ENCODE results near the gene TMEM139.
A peak's percentile ranks its signal among the peaks of the same experiment; 100 is the strongest.

The TMEM139 gene

DNA sequence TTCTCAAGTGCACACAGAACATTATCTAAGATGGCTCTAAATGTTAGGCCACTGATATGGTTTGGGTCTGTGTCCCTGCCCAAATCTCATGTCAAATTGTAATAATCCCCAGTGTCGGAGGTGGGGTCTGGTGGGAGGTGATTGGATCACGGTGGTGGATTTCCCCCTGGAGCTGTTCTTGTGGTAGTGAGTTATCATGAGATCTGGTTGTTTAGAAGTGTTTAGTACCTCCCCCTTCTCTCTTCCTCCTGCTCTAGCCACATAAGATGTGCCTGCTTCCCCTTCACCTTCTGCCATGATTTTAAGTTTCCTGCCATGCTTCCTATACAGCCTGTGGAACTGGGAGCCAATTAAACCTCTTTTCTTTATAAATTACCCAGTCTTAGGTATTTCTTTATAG, 32.8 kb upstream of the TMEM139 start:
- Histone ChIP-seq H3K9ac (ENCODE audit: low read length) (no peak overlapping the region), H3K4ac (ENCODE audit: low read depth in 1 of 2, low read length in 2 of 2) (no peak overlapping the region), H3K14ac (ENCODE audit: low read length in 2 of 2) (no peak overlapping the region), H4K91ac (ENCODE audit: low read length) (no peak overlapping the region), H3K18ac (ENCODE audit: low read depth in 1 of 2, low read length in 2 of 2) (no peak overlapping the region), H3K23ac (ENCODE audit: low read length in 2 of 2) (no peak overlapping the region), H2AK5ac (ENCODE audit: low read length, severe bottlenecking) (no peak overlapping the region), H3K27me3 (ENCODE audit: control insufficient read depth in 1 of 2, insufficient read depth in 1 of 2, low read length in 2 of 2) (no peaks in the 10 kb centered on the region), H2BK5ac (ENCODE audit: low read depth, low read length, poor library complexity, severe bottlenecking) (no peak overlapping the region), H3K79me1 (replicated peaks; ENCODE audit: low read length, poor library complexity, severe bottlenecking) (no peaks in the 10 kb centered on the region), H2AFZ (ENCODE audit: low read depth, low read length) (no peak overlapping the region), H4K8ac (ENCODE audit: low read length) (no peak overlapping the region), H2BK12ac (ENCODE audit: low read length in 2 of 2) (no peak overlapping the region), H2BK120ac (ENCODE audit: low read depth, low read length) (no peak overlapping the region), H2BK15ac (ENCODE audit: low read depth, poor library complexity, severe bottlenecking) (no peak overlapping the region), H3K4me3 (ENCODE audit: insufficient read depth in 1 of 2, low read depth in 1 of 2, low read length in 2 of 2) (no peak overlapping the region), H3K36me3 (ENCODE audit: control insufficient read depth in 1 of 2, insufficient read depth in 2 of 2, low read depth in 1 of 2, low read length in 2 of 2) (no peaks in the 10 kb centered on the region), H3K4me1 (ENCODE audit: control insufficient read depth, insufficient read depth, low read depth, low read length) (peaks cover 4% of the 10 kb centered on the region), H3K4me2 (ENCODE audit: low read length, poor library complexity, severe bottlenecking) (no peak overlapping the region), H3K9me3 (ENCODE audit: control insufficient read depth, low read length) (no peaks in the 10 kb centered on the region), H3K27ac (ENCODE audit: low read length, poor library complexity, severe bottlenecking) (no peak overlapping the region)
- 100% methylated on average over 1 of the region's 2 CpGs for WGBS
- DNase-seq = no peak

GRCh38 chr7:143255564-143255963, 29.2 kb upstream of the TMEM139 start:
- Histone ChIP-seq H3K4me2 (ENCODE audit: low read length, poor library complexity, severe bottlenecking) (no peak overlapping the region), H4K91ac (ENCODE audit: low read length) (no peak overlapping the region), H3K9me3 (ENCODE audit: control insufficient read depth, low read length) (no peaks in the 10 kb centered on the region), H4K8ac (ENCODE audit: low read length) (no peak overlapping the region), H3K27ac (ENCODE audit: low read length, poor library complexity, severe bottlenecking) (no peak overlapping the region), H3K27me3 (ENCODE audit: control insufficient read depth in 1 of 2, insufficient read depth in 1 of 2, low read length in 2 of 2) (no peaks in the 10 kb centered on the region), H3K18ac (ENCODE audit: low read depth in 1 of 2, low read length in 2 of 2) (no peak overlapping the region), H3K9ac (ENCODE audit: low read length) (no peak overlapping the region), H2BK15ac (ENCODE audit: low read depth, poor library complexity, severe bottlenecking) (no peak overlapping the region), H3K36me3 (ENCODE audit: control insufficient read depth in 1 of 2, insufficient read depth in 2 of 2, low read depth in 1 of 2, low read length in 2 of 2) (no peaks in the 10 kb centered on the region), H3K79me1 (replicated peaks; ENCODE audit: low read length, poor library complexity, severe bottlenecking) (no peaks in the 10 kb centered on the region), H2AFZ (ENCODE audit: low read depth, low read length) (no peak overlapping the region), H2BK120ac (ENCODE audit: low read depth, low read length) (no peak overlapping the region), H2BK12ac (ENCODE audit: low read length in 2 of 2) (no peak overlapping the region), H3K14ac (ENCODE audit: low read length in 2 of 2) (no peak overlapping the region), H3K4me3 (ENCODE audit: insufficient read depth in 1 of 2, low read depth in 1 of 2, low read length in 2 of 2) (no peak overlapping the region), H2AK5ac (ENCODE audit: low read length, severe bottlenecking) (no peak overlapping the region), H2BK5ac (ENCODE audit: low read depth, low read length, poor library complexity, severe bottlenecking) (no peak overlapping the region), H3K23ac (ENCODE audit: low read length in 2 of 2) (no peak overlapping the region), H3K4me1 (ENCODE audit: control insufficient read depth, insufficient read depth, low read depth, low read length) (no peaks in the 10 kb centered on the region), H3K4ac (ENCODE audit: low read depth in 1 of 2, low read length in 2 of 2) (no peak overlapping the region)
- peak; percentile 53 for DNase-seq
- no CpG with 5 or more reads among the region's 3 CpGs for WGBS

DNA sequence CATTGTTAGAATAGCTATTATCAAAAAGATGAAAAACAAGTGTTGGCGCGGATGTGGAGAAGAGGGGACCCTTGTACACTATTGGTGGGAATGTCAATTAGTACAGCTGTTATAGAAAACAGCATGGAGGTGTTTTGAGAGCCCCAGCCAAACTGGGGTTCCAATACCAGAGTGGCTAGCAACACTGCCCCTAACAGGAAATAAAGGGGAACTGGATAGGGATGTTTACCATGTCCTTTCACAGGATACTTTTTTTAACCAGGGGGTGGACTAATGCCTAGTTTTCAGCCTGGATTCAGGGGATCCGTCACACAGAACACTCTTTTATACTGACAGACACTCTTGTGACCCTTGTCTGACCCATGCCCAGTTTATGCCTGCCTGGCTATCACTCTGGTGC, 28.4 kb upstream of the TMEM139 start:
- Histone ChIP-seq H3K36me3 (ENCODE audit: control insufficient read depth in 1 of 2, insufficient read depth in 2 of 2, low read depth in 1 of 2, low read length in 2 of 2) (no peaks in the 10 kb centered on the region), H3K18ac (ENCODE audit: low read depth in 1 of 2, low read length in 2 of 2) (no peak overlapping the region), H3K4ac (ENCODE audit: low read depth in 1 of 2, low read length in 2 of 2) (no peak overlapping the region), H3K9me3 (ENCODE audit: control insufficient read depth, low read length) (no peaks in the 10 kb centered on the region), H3K79me1 (replicated peaks; ENCODE audit: low read length, poor library complexity, severe bottlenecking) (no peaks in the 10 kb centered on the region), H3K4me3 (ENCODE audit: insufficient read depth in 1 of 2, low read depth in 1 of 2, low read length in 2 of 2) (no peak overlapping the region), H2BK12ac (ENCODE audit: low read length in 2 of 2) (no peak overlapping the region), H3K4me2 (ENCODE audit: low read length, poor library complexity, severe bottlenecking) (no peak overlapping the region), H3K4me1 (ENCODE audit: control insufficient read depth, insufficient read depth, low read depth, low read length) (no peaks in the 10 kb centered on the region), H4K8ac (ENCODE audit: low read length) (no peak overlapping the region), H2AFZ (ENCODE audit: low read depth, low read length) (no peak overlapping the region), H2BK5ac (ENCODE audit: low read depth, low read length, poor library complexity, severe bottlenecking) (no peak overlapping the region), H2AK5ac (ENCODE audit: low read length, severe bottlenecking) (no peak overlapping the region), H2BK15ac (ENCODE audit: low read depth, poor library complexity, severe bottlenecking) (no peak overlapping the region), H3K9ac (ENCODE audit: low read length) (no peak overlapping the region), H3K27ac (ENCODE audit: low read length, poor library complexity, severe bottlenecking) (no peak overlapping the region), H4K91ac (ENCODE audit: low read length) (peak overlapping the region; percentile 27), H3K27me3 (ENCODE audit: control insufficient read depth in 1 of 2, insufficient read depth in 1 of 2, low read length in 2 of 2) (no peaks in the 10 kb centered on the region), H2BK120ac (ENCODE audit: low read depth, low read length) (peak overlapping the region; percentile 19), H3K23ac (ENCODE audit: low read length in 2 of 2) (no peak overlapping the region), H3K14ac (ENCODE audit: low read length in 2 of 2) (no peak overlapping the region)
- DNase-seq = no peak
- WGBS = 97% methylated on average over 3 of the region's 3 CpGs

DNA sequence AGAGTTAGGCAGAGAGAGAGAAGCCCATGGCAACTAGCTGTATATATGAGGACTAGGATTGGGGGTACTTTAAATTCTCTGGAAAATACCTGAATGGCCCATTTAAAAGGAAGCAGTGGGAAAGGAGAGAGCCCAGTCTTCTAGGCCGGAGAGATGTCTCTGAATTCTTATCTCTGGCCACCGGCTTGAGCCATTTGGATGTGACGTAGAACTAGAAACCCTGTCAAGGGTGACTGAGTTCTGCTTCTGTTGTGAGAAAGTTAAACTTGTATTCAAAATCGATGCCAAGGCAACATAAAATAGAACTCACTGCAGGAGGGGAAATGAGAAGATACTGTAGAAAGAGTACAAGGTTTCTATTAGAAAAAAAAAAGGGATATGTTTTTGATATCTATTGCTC, 27.8 kb upstream of the TMEM139 start:
- no peak for DNase-seq
- Histone ChIP-seq H2BK15ac (ENCODE audit: low read depth, poor library complexity, severe bottlenecking) (no peak overlapping the region), H4K8ac (ENCODE audit: low read length) (no peak overlapping the region), H3K27ac (ENCODE audit: low read length, poor library complexity, severe bottlenecking) (no peak overlapping the region), H3K9me3 (ENCODE audit: control insufficient read depth, low read length) (no peaks in the 10 kb centered on the region), H4K91ac (ENCODE audit: low read length) (no peak overlapping the region), H2BK5ac (ENCODE audit: low read depth, low read length, poor library complexity, severe bottlenecking) (no peak overlapping the region), H3K79me1 (replicated peaks; ENCODE audit: low read length, poor library complexity, severe bottlenecking) (no peaks in the 10 kb centered on the region), H2AFZ (ENCODE audit: low read depth, low read length) (no peak overlapping the region), H3K14ac (ENCODE audit: low read length in 2 of 2) (no peak overlapping the region), H3K36me3 (ENCODE audit: control insufficient read depth in 1 of 2, insufficient read depth in 2 of 2, low read depth in 1 of 2, low read length in 2 of 2) (no peaks in the 10 kb centered on the region), H2AK5ac (ENCODE audit: low read length, severe bottlenecking) (no peak overlapping the region), H3K4ac (ENCODE audit: low read depth in 1 of 2, low read length in 2 of 2) (no peak overlapping the region), H3K18ac (ENCODE audit: low read depth in 1 of 2, low read length in 2 of 2) (no peak overlapping the region), H3K4me3 (ENCODE audit: insufficient read depth in 1 of 2, low read depth in 1 of 2, low read length in 2 of 2) (no peak overlapping the region), H3K9ac (ENCODE audit: low read length) (no peak overlapping the region), H3K27me3 (ENCODE audit: control insufficient read depth in 1 of 2, insufficient read depth in 1 of 2, low read length in 2 of 2) (no peaks in the 10 kb centered on the region), H3K4me1 (ENCODE audit: control insufficient read depth, insufficient read depth, low read depth, low read length) (no peaks in the 10 kb centered on the region), H2BK12ac (ENCODE audit: low read length in 2 of 2) (no peak overlapping the region), H3K23ac (ENCODE audit: low read length in 2 of 2) (no peak overlapping the region), H3K4me2 (ENCODE audit: low read length, poor library complexity, severe bottlenecking) (no peak overlapping the region), H2BK120ac (ENCODE audit: low read depth, low read length) (no peak overlapping the region)
- 85% methylated on average over 4 of the region's 4 CpGs for WGBS
